ENCODE measurements around the gene MACO1.

DNA sequence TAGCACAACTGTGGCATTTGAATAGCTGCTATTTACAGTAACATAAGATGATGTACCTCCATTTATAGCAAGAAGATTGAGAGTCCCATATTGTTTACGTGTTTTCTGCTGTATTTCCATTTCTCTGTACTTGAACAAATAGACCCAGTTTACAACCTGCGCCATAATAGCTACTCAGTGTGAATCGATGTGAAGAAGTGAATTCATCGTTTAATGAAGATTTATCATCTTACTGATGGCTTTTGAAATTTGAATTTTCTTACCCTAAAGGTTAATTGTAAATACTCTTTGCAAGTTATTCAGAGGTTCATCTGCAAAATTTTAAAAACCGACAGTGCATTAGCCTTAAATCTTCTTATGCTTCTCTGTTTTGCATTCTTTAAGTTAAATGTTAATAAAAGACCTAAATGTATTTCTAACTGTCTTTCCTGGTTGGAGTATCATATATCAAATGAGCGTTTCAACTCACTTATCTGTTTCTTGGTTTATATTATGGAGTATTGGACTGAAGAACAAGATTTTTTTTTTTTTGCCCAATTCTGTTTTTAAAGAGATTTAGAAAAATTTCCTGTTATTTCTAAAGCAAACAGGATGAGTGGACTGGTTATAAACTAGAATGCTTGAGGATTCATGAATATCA, 2.2 kb downstream of the MACO1 start:
- no peak for TF ChIP-seq POLR2A (IDR thresholded peaks at IDR 0.05)
- TF ChIP-seq, protein P1, sequence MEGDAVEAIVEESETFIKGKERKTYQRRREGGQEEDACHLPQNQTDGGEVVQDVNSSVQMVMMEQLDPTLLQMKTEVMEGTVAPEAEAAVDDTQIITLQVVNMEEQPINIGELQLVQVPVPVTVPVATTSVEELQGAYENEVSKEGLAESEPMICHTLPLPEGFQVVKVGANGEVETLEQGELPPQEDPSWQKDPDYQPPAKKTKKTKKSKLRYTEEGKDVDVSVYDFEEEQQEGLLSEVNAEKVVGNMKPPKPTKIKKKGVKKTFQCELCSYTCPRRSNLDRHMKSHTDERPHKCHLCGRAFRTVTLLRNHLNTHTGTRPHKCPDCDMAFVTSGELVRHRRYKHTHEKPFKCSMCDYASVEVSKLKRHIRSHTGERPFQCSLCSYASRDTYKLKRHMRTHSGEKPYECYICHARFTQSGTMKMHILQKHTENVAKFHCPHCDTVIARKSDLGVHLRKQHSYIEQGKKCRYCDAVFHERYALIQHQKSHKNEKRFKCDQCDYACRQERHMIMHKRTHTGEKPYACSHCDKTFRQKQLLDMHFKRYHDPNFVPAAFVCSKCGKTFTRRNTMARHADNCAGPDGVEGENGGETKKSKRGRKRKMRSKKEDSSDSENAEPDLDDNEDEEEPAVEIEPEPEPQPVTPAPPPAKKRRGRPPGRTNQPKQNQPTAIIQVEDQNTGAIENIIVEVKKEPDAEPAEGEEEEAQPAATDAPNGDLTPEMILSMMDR (IDR thresholded peaks at IDR 0.05) = no peak

Measured in thyroid gland (tissue), 4 donors.